ENCODE data around the gene HCN2. TPM values are rescaled to one million over a fixed set of nuclear protein-coding genes. Genes with fewer than 3 reads are reported as not detected.

The HCN2 gene
- total and polyA plus RNA-seq, 4 experiments from 2014 or later: 2.5 to 2.9 TPM; not detected in 2

- no peak for DNase-seq
- Histone ChIP-seq H3K4me1 (ENCODE audit: insufficient read depth, low read length) (peaks cover 12% of the 10 kb centered on the region), H3K27me3 (ENCODE audit: insufficient read depth, low read length) (no peaks in the 10 kb centered on the region), H3K9me3 (ENCODE audit: control insufficient read depth in 1 of 2, low read length in 2 of 2) (no peaks in the 10 kb centered on the region), H3K36me3 (ENCODE audit: insufficient read depth, low read length) (peaks cover 8% of the 10 kb centered on the region), H3K4me3 (ENCODE audit: low read length in 2 of 2) (no peak overlapping the region), H3K27ac (ENCODE audit: low read depth, low read length) (no peak overlapping the region)
- Mint-ChIP-seq H3K4me1 (peaks cover 4 to 10% (median 6%) of the 10 kb centered on the region in 4 donors), H3K36me3 (peaks cover 3 to 6% of the 10 kb centered on the region in 2 donors), H3K27ac (peak overlapping the region in 1 of 7 donors; percentile 15), H3K4me3 (no peak overlapping the region), H3K27me3 (no peaks in the 10 kb centered on the region), H3K9me3 (peaks cover 0 to 3% (median 0%) of the 10 kb centered on the region in 8 donors)
- ChIA-PET POLR2A (ENCODE audit: partially characterized antibody) (interaction anchor here (1.0 to 1.7 kb wide), 4 partner anchors 9 to 32 kb away, joined by 3 to 6 read pairs (median 5); partner anchors contain the start of gene POLRMT), CTCF (ENCODE audit: partially characterized antibody) (no interaction called here)
- intact Hi-C loops (cut with micrococcal nuclease): no loop called here
Observed at GRCh38 chr19:642767-643727, 53.4 kb downstream of the HCN2 start.

GRCh38 chr19:643736-644135, 54.1 kb downstream of the HCN2 start:
- Mint-ChIP-seq H3K4me1 (peaks cover 4 to 10% (median 6%) of the 10 kb centered on the region in 4 donors), H3K27ac (no peak overlapping the region), H3K27me3 (no peaks in the 10 kb centered on the region), H3K36me3 (peaks cover 5 to 8% of the 10 kb centered on the region in 2 donors), H3K9me3 (peaks cover 0 to 3% (median 0%) of the 10 kb centered on the region in 8 donors), H3K4me3 (no peak overlapping the region)
- Histone ChIP-seq H3K36me3 (ENCODE audit: insufficient read depth, low read length) (peaks cover 13% of the 10 kb centered on the region), H3K27me3 (ENCODE audit: insufficient read depth, low read length) (no peaks in the 10 kb centered on the region), H3K4me3 (ENCODE audit: low read length in 2 of 2) (no peak overlapping the region), H3K27ac (ENCODE audit: low read depth, low read length) (no peak overlapping the region), H3K4me1 (ENCODE audit: insufficient read depth, low read length) (peaks cover 7% of the 10 kb centered on the region), H3K9me3 (ENCODE audit: control insufficient read depth in 1 of 2, low read length in 2 of 2) (no peaks in the 10 kb centered on the region)
- intact Hi-C loops (cut with micrococcal nuclease): no loop called here
- ChIA-PET CTCF (ENCODE audit: partially characterized antibody) (no interaction called here), POLR2A (ENCODE audit: partially characterized antibody) (no interaction called here)
- no peak for DNase-seq

GRCh38 chr19:644363-644762, 54.7 kb downstream of the HCN2 start:
- Mint-ChIP-seq H3K36me3 (peaks cover 6 to 9% of the 10 kb centered on the region in 2 donors), H3K27ac (no peak overlapping the region), H3K4me3 (no peak overlapping the region), H3K4me1 (peaks cover 1 to 6% (median 2%) of the 10 kb centered on the region in 4 donors), H3K27me3 (no peaks in the 10 kb centered on the region), H3K9me3 (peaks cover 0 to 2% (median 0%) of the 10 kb centered on the region in 8 donors)
- ChIA-PET CTCF (ENCODE audit: partially characterized antibody) (no interaction called here), POLR2A (ENCODE audit: partially characterized antibody) (no interaction called here)
- intact Hi-C loops (cut with micrococcal nuclease): no loop called here
- Histone ChIP-seq H3K27me3 (ENCODE audit: insufficient read depth, low read length) (no peaks in the 10 kb centered on the region), H3K36me3 (ENCODE audit: insufficient read depth, low read length) (peaks cover 14% of the 10 kb centered on the region), H3K4me3 (ENCODE audit: low read length in 2 of 2) (no peak overlapping the region), H3K4me1 (ENCODE audit: insufficient read depth, low read length) (peaks cover 1% of the 10 kb centered on the region), H3K27ac (ENCODE audit: low read depth, low read length) (no peak overlapping the region), H3K9me3 (ENCODE audit: control insufficient read depth in 1 of 2, low read length in 2 of 2) (no peaks in the 10 kb centered on the region)
- no peak for DNase-seq

GRCh38 chr19:644789-645188, 55.1 kb downstream of the HCN2 start:
- Mint-ChIP-seq H3K36me3 (peaks cover 6 to 9% of the 10 kb centered on the region in 2 donors), H3K27ac (peak overlapping the region in 1 of 7 donors; percentile 46), H3K4me1 (peaks cover 0 to 3% (median 0%) of the 10 kb centered on the region in 4 donors), H3K4me3 (no peak overlapping the region), H3K9me3 (peaks cover 0 to 2% (median 0%) of the 10 kb centered on the region in 8 donors), H3K27me3 (no peaks in the 10 kb centered on the region)
- intact Hi-C loops (cut with micrococcal nuclease): no loop called here
- DNase-seq: no peak
- CTCF ChIA-PET (ENCODE audit: partially characterized antibody): no interaction called here
- peaks cover 14% of the 10 kb centered on the region for H3K36me3 ChIP-seq (ENCODE audit: insufficient read depth, low read length)
- no peak overlapping the region for H3K27ac ChIP-seq (ENCODE audit: low read depth, low read length)
- H3K9me3 ChIP-seq (ENCODE audit: control insufficient read depth in 1 of 2, low read length in 2 of 2): no peaks in the 10 kb centered on the region
- no peak overlapping the region for H3K4me3 ChIP-seq (ENCODE audit: low read length in 2 of 2)
- H3K4me1 ChIP-seq (ENCODE audit: insufficient read depth, low read length): no peaks in the 10 kb centered on the region
- no peaks in the 10 kb centered on the region for H3K27me3 ChIP-seq (ENCODE audit: insufficient read depth, low read length)
- POLR2A ChIA-PET (ENCODE audit: partially characterized antibody): interaction anchor here (1.3 kb wide), 1 partner anchor 16 kb away, joined by 10 read pairs; no protein-coding TSS in a partner anchor

GRCh38 chr19:645912-646778, 56.5 kb downstream of the HCN2 start:
- Mint-ChIP-seq H3K27me3 (no peaks in the 10 kb centered on the region), H3K36me3 (peaks cover 6 to 12% of the 10 kb centered on the region in 2 donors), H3K4me3 (no peak overlapping the region), H3K4me1 (peaks cover 0 to 3% (median 0%) of the 10 kb centered on the region in 4 donors), H3K27ac (no peak overlapping the region), H3K9me3 (no peaks in the 10 kb centered on the region)
- H3K4me1 ChIP-seq (ENCODE audit: insufficient read depth, low read length): no peaks in the 10 kb centered on the region
- no peak for DNase-seq
- ChIA-PET CTCF (ENCODE audit: partially characterized antibody) (no interaction called here), POLR2A (ENCODE audit: partially characterized antibody) (interaction anchor here (1.3 kb wide), 1 partner anchor 15 kb away, joined by 10 read pairs; no protein-coding TSS in a partner anchor)
- peaks cover 23% of the 10 kb centered on the region for H3K36me3 ChIP-seq (ENCODE audit: insufficient read depth, low read length)
- no peaks in the 10 kb centered on the region for H3K27me3 ChIP-seq (ENCODE audit: insufficient read depth, low read length)
- no peak overlapping the region for H3K4me3 ChIP-seq (ENCODE audit: low read length in 2 of 2)
- no peaks in the 10 kb centered on the region for H3K9me3 ChIP-seq (ENCODE audit: control insufficient read depth in 1 of 2, low read length in 2 of 2)
- intact Hi-C loops (cut with micrococcal nuclease): no loop called here
- no peak overlapping the region for H3K27ac ChIP-seq (ENCODE audit: low read depth, low read length)

- DNase-seq: no peak
- Mint-ChIP-seq H3K4me3 (no peak overlapping the region), H3K36me3 (peaks cover 6 to 12% of the 10 kb centered on the region in 2 donors), H3K27me3 (no peaks in the 10 kb centered on the region), H3K9me3 (no peaks in the 10 kb centered on the region), H3K4me1 (peaks cover 0 to 3% (median 0%) of the 10 kb centered on the region in 4 donors), H3K27ac (no peak overlapping the region)
- peaks cover 31% of the 10 kb centered on the region for H3K36me3 ChIP-seq (ENCODE audit: insufficient read depth, low read length)
- no peaks in the 10 kb centered on the region for H3K27me3 ChIP-seq (ENCODE audit: insufficient read depth, low read length)
- no peaks in the 10 kb centered on the region for H3K9me3 ChIP-seq (ENCODE audit: control insufficient read depth in 1 of 2, low read length in 2 of 2)
- no peak overlapping the region for H3K27ac ChIP-seq (ENCODE audit: low read depth, low read length)
- H3K4me1 ChIP-seq (ENCODE audit: insufficient read depth, low read length): no peaks in the 10 kb centered on the region
- no peak overlapping the region for H3K4me3 ChIP-seq (ENCODE audit: low read length in 2 of 2)
- intact Hi-C loops (cut with micrococcal nuclease): no loop called here
- POLR2A ChIA-PET (ENCODE audit: partially characterized antibody): interaction anchor here (3.2 kb wide), 1 partner anchor 14 kb away, joined by 13 read pairs; no protein-coding TSS in a partner anchor
- CTCF ChIA-PET (ENCODE audit: partially characterized antibody): no interaction called here
Observed at GRCh38 chr19:646779-647565, 57.3 kb downstream of the HCN2 start.
